Cardiac muscle cell (in vitro differentiated cells and primary cell): Measurements from ENCODE around the gene ATRIP. TPM values are rescaled to one million over a fixed set of nuclear protein-coding genes. Genes with fewer than 3 reads are reported as not detected.

ENCODE experiments used
- DNase-seq, 2 donors: peaks; one replicate each; pipeline versions ENCODE4 v3.0.0 to v3.0.0-alpha.2; 2010 to 2017; ENCODE audit warnings: low read depth in 1 of 2, low spot score in 1 of 2
- H3K27ac ChIP-seq: fragments of 200-600 bp; sonication (generic); 2 replicates; pipeline ENCODE4 v1.5.1; 2016
- H3K27me3 ChIP-seq: fragments of 200-600 bp; sonication (generic); 2 replicates; pipeline ENCODE4 v1.6.0; 2016; ENCODE audit warnings: control low read depth
- H3K36me3 ChIP-seq: fragments of 200-600 bp; sonication (generic); 2 replicates; pipeline ENCODE4 v1.5.1; 2016; ENCODE audit warnings: control low read depth
- H3K4me1 ChIP-seq: fragments of 200-600 bp; sonication (generic); 2 replicates; pipeline ENCODE4 v1.8.1; 2017; ENCODE audit warnings: low read depth, mild to moderate bottlenecking, mixed run types
- H3K4me3 ChIP-seq: fragments of 200-600 bp; sonication (generic); 2 replicates; pipeline ENCODE4 v1.5.1; 2016; ENCODE audit warnings: mild to moderate bottlenecking
- H3K9me3 ChIP-seq: fragments of 200-600 bp; sonication (generic); 2 replicates; pipeline ENCODE4 v1.5.1; 2017; ENCODE audit warnings: low read depth, mild to moderate bottlenecking, control low read depth
- CTCF ChIP-seq: IDR thresholded peaks from 2 replicates; pipeline ENCODE4 v1.5.1; 2012; ENCODE audit warnings: low read depth, mild to moderate bottlenecking, low read length
- polyA plus RNA-seq: library from polyadenylated mRNA; unstranded; fragments of >200 nt; fragmentation: Nextera tagmentation; extraction: Ambion mirVana; gene quantifications from 2 replicates; pipeline ENCODE4 v1.2.1, GENCODE V29; 2016
- total RNA-seq: library from RNA; depleted of rRNA; stranded (reverse); fragments of >200 nt; gene quantifications from 2 replicates; pipeline ENCODE4 v1.2.3, GENCODE V29; 2016

The ATRIP gene
- total and polyA plus RNA-seq, 2 experiments from 2014 or later, result 6.4 to 8.7 TPM

GRCh38 chr3:48430708-48431101 lies 15.8 kb upstream of the ATRIP start:
- no peaks in the 10 kb centered on the region for H3K27me3 ChIP-seq
- no peak for DNase-seq
- no peaks in the 10 kb centered on the region for H3K9me3 ChIP-seq
- H3K4me1 ChIP-seq, result peaks cover 23% of the 10 kb centered on the region
- H3K27ac ChIP-seq, result no peak overlapping the region
- TF ChIP-seq CTCF, result no peak
- H3K4me3 ChIP-seq, result no peak overlapping the region
- H3K36me3 ChIP-seq, result no peaks in the 10 kb centered on the region

GRCh38 chr3:48431224-48432029 lies 15.1 kb upstream of the ATRIP start:
- Histone ChIP-seq H3K36me3 (no peaks in the 10 kb centered on the region), H3K27me3 (no peaks in the 10 kb centered on the region), H3K4me3 (no peak overlapping the region), H3K9me3 (no peaks in the 10 kb centered on the region), H3K27ac (no peak overlapping the region), H3K4me1 (peaks cover 15% of the 10 kb centered on the region)
- no peak for DNase-seq
- TF ChIP-seq CTCF, result no peak

- Histone ChIP-seq H3K27me3 (no peaks in the 10 kb centered on the region), H3K9me3 (no peaks in the 10 kb centered on the region), H3K4me1 (peaks cover 3% of the 10 kb centered on the region), H3K27ac (no peak overlapping the region), H3K36me3 (no peaks in the 10 kb centered on the region), H3K4me3 (no peak overlapping the region)
- DNase-seq, result no peak
- TF ChIP-seq CTCF, result no peak
Measured at GRCh38 chr3:48432411-48433371, 13.8 kb upstream of the ATRIP start.

- H3K27ac ChIP-seq, result no peak overlapping the region
- DNase-seq, result peak in 1 of 2 donors; percentile 36
- H3K4me3 ChIP-seq, result no peak overlapping the region
- TF ChIP-seq CTCF, result no peak
- H3K4me1 ChIP-seq, result peaks cover 3% of the 10 kb centered on the region
- H3K36me3 ChIP-seq, result no peaks in the 10 kb centered on the region
- H3K9me3 ChIP-seq, result no peaks in the 10 kb centered on the region
- H3K27me3 ChIP-seq, result no peaks in the 10 kb centered on the region
Measured at GRCh38 chr3:48433472-48434118, 12.9 kb upstream of the ATRIP start.

- H3K36me3 ChIP-seq, result no peaks in the 10 kb centered on the region
- H3K4me3 ChIP-seq, result no peak overlapping the region
- no peak overlapping the region for H3K27ac ChIP-seq
- H3K9me3 ChIP-seq, result no peaks in the 10 kb centered on the region
- peaks cover 3% of the 10 kb centered on the region for H3K4me1 ChIP-seq
- DNase-seq, result no peak
- no peaks in the 10 kb centered on the region for H3K27me3 ChIP-seq
- TF ChIP-seq CTCF, result no peak
Measured at GRCh38 chr3:48434591-48435222, 11.8 kb upstream of the ATRIP start.
